H1 (cell line): ENCODE measurements around the gene GPATCH4. TPM values are rescaled to one million over a fixed set of nuclear protein-coding genes. Genes with fewer than 3 reads are reported as not detected.

Experiments used
- CTCF ChIA-PET: fragments of 300-600 bp; sonication (Branson Sonifier 250); formaldehyde crosslinking; loops from one replicate; lab custom pipeline; 2021; ENCODE audit not compliant: partially characterized antibody; lab: Charles Lee
- POLR2A ChIA-PET: fragments of 300-600 bp; sonication (Branson Sonifier 250); formaldehyde crosslinking; loops from one replicate; lab custom pipeline; 2021; ENCODE audit warnings: inconsistent platforms; ENCODE audit not compliant: partially characterized antibody; lab: Charles Lee
- DNase-seq, 2 experiments: peaks; one replicate each; pipeline versions ENCODE4 v3.0.0 to v3.0.0-alpha.2; 2010 to 2022; ENCODE audit warnings: low spot score in 2 of 2, low read depth in 1 of 2, mixed read lengths in 1 of 2
- FAIRE-seq: peaks from 2 replicates; lab custom pipeline; 2011; peaks lifted over from hg19 to GRCh38; lab: Jason Lieb, UNC
- H2AFZ ChIP-seq: 2 replicates; pipeline ENCODE4 v1.8.1; 2012; ENCODE audit warnings: low read length, inconsistent platforms
- H2AK5ac ChIP-seq: 2 replicates; pipeline ENCODE4 v1.6.1; 2013; ENCODE audit warnings: low read depth, low read length
- H2BK120ac ChIP-seq: replicated peaks from 2 replicates; pipeline ENCODE3; 2013; ENCODE audit warnings: low read depth, low read length, inconsistent platforms
- H2BK12ac ChIP-seq: 2 replicates; pipeline ENCODE4 v1.6.1; 2013; ENCODE audit warnings: low read depth, low read length
- H2BK15ac ChIP-seq: 2 replicates; pipeline ENCODE4 v1.6.1; 2013; ENCODE audit warnings: low read length
- H2BK20ac ChIP-seq: 2 replicates; pipeline ENCODE4 v1.6.1; 2013; ENCODE audit warnings: low read length
- H2BK5ac ChIP-seq: 2 replicates; pipeline ENCODE4 v1.6.1; 2013; ENCODE audit warnings: low read depth, low read length
- H3K14ac ChIP-seq: 2 replicates; pipeline ENCODE4 v1.6.1; 2013; ENCODE audit warnings: inconsistent platforms; ENCODE audit not compliant: insufficient read length
- H3K18ac ChIP-seq: 2 replicates; pipeline ENCODE4 v1.6.1; 2013; ENCODE audit warnings: low read length; ENCODE audit errors: extremely low read depth
- H3K23ac ChIP-seq: 2 replicates; pipeline ENCODE4 v1.6.1; 2013; ENCODE audit warnings: inconsistent platforms; ENCODE audit not compliant: insufficient read length
- H3K23me2 ChIP-seq: 2 replicates; pipeline ENCODE4 v1.6.1; 2013; ENCODE audit warnings: low read depth, low read length
- H3K27ac ChIP-seq: 2 replicates; pipeline ENCODE4 v1.6.1; 2011; ENCODE audit warnings: low read depth, low read length, inconsistent platforms
- H3K27me3 ChIP-seq, 4 experiments: replicated peaks in 1 of 4; 1 replicate in 1 of 4; 2 replicates in 3 of 4; pipeline versions ENCODE4 v1.6.1 to v1.8.1; 2011 to 2013; ENCODE audit warnings: low read length in 3 of 4, mild to moderate bottlenecking in 3 of 4, inconsistent platforms in 2 of 4, mixed read lengths in 2 of 4, moderate library complexity in 1 of 4; ENCODE audit not compliant: control insufficient read depth in 3 of 4, insufficient read depth in 3 of 4; ENCODE audit errors: extremely low read depth in 1 of 4
- H3K36me3 ChIP-seq, 4 experiments: 2 replicates each; pipeline versions ENCODE4 v1.6.1 to v1.8.1; 2011 to 2013; ENCODE audit warnings: mild to moderate bottlenecking in 4 of 4, low read length in 3 of 4, moderate library complexity in 2 of 4, control low read depth in 1 of 4, inconsistent platforms in 1 of 4; ENCODE audit not compliant: insufficient read depth in 4 of 4, control insufficient read depth in 2 of 4
- H3K4ac ChIP-seq: replicated peaks from 2 replicates; pipeline ENCODE3; 2013; ENCODE audit warnings: low read length, low read depth, mixed read lengths, inconsistent platforms; ENCODE audit not compliant: insufficient read length
- H3K4me1 ChIP-seq, 4 experiments: replicated peaks in 1 of 4; 1 replicate in 1 of 4; 2 replicates in 3 of 4; pipeline versions ENCODE4 v1.6.1 to v1.8.1; 2011 to 2013; ENCODE audit warnings: low read length in 3 of 4, inconsistent platforms in 2 of 4, mixed read lengths in 1 of 4; ENCODE audit not compliant: insufficient read depth in 4 of 4, control insufficient read depth in 3 of 4
- H3K4me2 ChIP-seq, 2 experiments: 2 replicates each; pipeline versions ENCODE4 v1.6.1 to v1.8.1; 2011 to 2013; ENCODE audit warnings: low read depth in 2 of 2, low read length in 2 of 2, control low read depth in 1 of 2, inconsistent platforms in 1 of 2, mild to moderate bottlenecking in 1 of 2; ENCODE audit not compliant: insufficient read depth in 1 of 2
- H3K4me3 ChIP-seq, 4 experiments: fragments of 200-600, 300-600 bp in 1 of 4; sonication (generic), shearing (Covaris generic), sonication (Bioruptor Twin) in 1 of 4; 2 replicates each; pipeline versions ENCODE4 v1.5.1 to v1.8.1; 2011 to 2016; ENCODE audit warnings: low read length in 4 of 4, low read depth in 3 of 4, control low read depth in 2 of 4, inconsistent platforms in 2 of 4, mild to moderate bottlenecking in 2 of 4, mixed read lengths in 1 of 4, moderate library complexity in 1 of 4; ENCODE audit not compliant: insufficient read depth in 2 of 4; ENCODE audit errors: extremely low read depth in 1 of 4
- H3K56ac ChIP-seq: replicated peaks from 2 replicates; pipeline ENCODE3; 2013; ENCODE audit warnings: low read depth, mild to moderate bottlenecking, mixed read lengths, low read length, inconsistent platforms; ENCODE audit not compliant: insufficient read length
- H3K79me1 ChIP-seq: 2 replicates; pipeline ENCODE4 v1.6.1; 2013; ENCODE audit warnings: low read depth, low read length, control low read depth
- H3K79me2 ChIP-seq, 2 experiments: 2 replicates each; pipeline versions ENCODE4 v1.6.1 to v1.8.1; 2012 to 2013; ENCODE audit warnings: low read length in 2 of 2, mild to moderate bottlenecking in 2 of 2, inconsistent platforms in 1 of 2; ENCODE audit not compliant: insufficient read depth in 2 of 2, control insufficient read depth in 1 of 2
- H3K9ac ChIP-seq, 4 experiments: replicated peaks in 1 of 4; 1 replicate in 1 of 4; 2 replicates in 3 of 4; pipeline versions ENCODE4 v1.6.1 to v1.8.1; 2011 to 2013; ENCODE audit warnings: low read depth in 3 of 4, low read length in 3 of 4, control low read depth in 2 of 4, mild to moderate bottlenecking in 2 of 4, moderate library complexity in 2 of 4, inconsistent platforms in 1 of 4; ENCODE audit errors: extremely low read depth in 1 of 4
- H3K9me3 ChIP-seq, 2 experiments: 2 replicates each; pipeline versions ENCODE4 v1.6.1 to v1.8.1; 2012 to 2013; ENCODE audit warnings: mild to moderate bottlenecking in 2 of 2, moderate library complexity in 2 of 2, control low read depth in 1 of 2, inconsistent platforms in 1 of 2, low read depth in 1 of 2, low read length in 1 of 2, mixed read lengths in 1 of 2; ENCODE audit not compliant: insufficient read depth in 2 of 2
- H4K20me1 ChIP-seq, 2 experiments: replicated peaks in 1 of 2; 2 replicates each; pipeline versions ENCODE3 to v1.8.1; 2011 to 2013; ENCODE audit warnings: inconsistent platforms in 2 of 2, low read length in 2 of 2, mild to moderate bottlenecking in 1 of 2; ENCODE audit not compliant: insufficient read depth in 2 of 2, control insufficient read depth in 1 of 2
- H4K5ac ChIP-seq: 2 replicates; pipeline ENCODE4 v1.6.1; 2013; ENCODE audit warnings: low read length, low read depth, mixed read lengths, inconsistent platforms; ENCODE audit not compliant: insufficient read length
- H4K8ac ChIP-seq: 2 replicates; pipeline ENCODE4 v1.8.0; 2013; ENCODE audit warnings: mild to moderate bottlenecking, moderate library complexity, low read length, inconsistent platforms; ENCODE audit not compliant: insufficient read depth; ENCODE audit errors: extremely low read depth
- H4K91ac ChIP-seq: replicated peaks from 2 replicates; pipeline ENCODE3; 2013; ENCODE audit warnings: low read length, mixed read lengths, inconsistent platforms; ENCODE audit not compliant: insufficient read length
- BCL11A ChIP-seq, 2 experiments: IDR thresholded peaks; one replicate each; pipeline ENCODE4 v1.6.1; 2011; ENCODE audit warnings: low read depth in 2 of 2, low read length in 2 of 2, mild to moderate bottlenecking in 2 of 2
- JUN ChIP-seq: IDR thresholded peaks from 2 replicates; pipeline ENCODE4 v1.6.1; 2011; ENCODE audit warnings: low read depth, mild to moderate bottlenecking, improper control_type of control experiment, low read length
- MAFK ChIP-seq: IDR thresholded peaks from 2 replicates; pipeline ENCODE4 v1.6.1; 2012; ENCODE audit warnings: low read depth, mild to moderate bottlenecking, improper control_type of control experiment, low read length
- RAD21 ChIP-seq, 2 experiments: IDR thresholded peaks in 1 of 2; conservative IDR thresholded peaks in 1 of 2; 2 replicates each; pipeline ENCODE4 v1.6.1; 2011; ENCODE audit warnings: low read depth in 2 of 2, low read length in 2 of 2, improper control_type of control experiment in 1 of 2, inconsistent platforms in 1 of 2, mild to moderate bottlenecking in 1 of 2, moderate library complexity in 1 of 2
- WGBS, 2 experiments: shearing (Covaris generic) in 1 of 2; methylation state at CpG; one replicate each; pipeline versions ENCODE4 v1.1.6 to v1.1.7; 2013 to 2015; ENCODE audit warnings: low lambda C conversion rate in 2 of 2, mixed read lengths in 2 of 2, inconsistent platforms in 1 of 2, low coverage in 1 of 2, missing lambda C conversion rate in 1 of 2; ENCODE audit not compliant: insufficient replicate concordance in 2 of 2, insufficient coverage in 1 of 2, insufficient read length in 1 of 2; ENCODE audit errors: extremely low coverage in 1 of 2, missing lambda C conversion rate in 1 of 2; 5-methylcytosine and 5-hydroxymethylcytosine counted together
- polyA plus RNA-seq, 7 experiments: library from polyadenylated mRNA; depleted of rRNA in 3 of 7; stranded (reverse) in 5 of 7; unstranded in 2 of 7; fragments of >200 nt in 5 of 7; fragments of 200-250 nt in 2 of 7; gene quantifications; 1 replicate in 5 of 7; 2 replicates in 1 of 7; 4 replicates in 1 of 7; pipeline versions ENCODE4 v1.2.1 to v1.2.3, GENCODE V29; 2011 to 2013; ENCODE audit warnings: missing spikeins in 2 of 7, mixed read lengths in 2 of 7
- total RNA-seq: library from RNA; stranded (reverse); fragmentation: NEBNext Ultra II Directional; extraction: Animal tissue kit (Norgen Biotek cat#: 25700); gene quantifications from 2 replicates; pipeline ENCODE4 v1.2.1, GENCODE V29; 2021
- TF ChIP-seq, protein P1 (sequence below), 3 experiments: IDR thresholded peaks; 1 replicate in 2 of 3; 2 replicates in 1 of 3; pipeline versions ENCODE4 v1.5.1 to v1.6.1; 2011; ENCODE audit warnings: low read length in 3 of 3, mild to moderate bottlenecking in 3 of 3, inconsistent platforms in 2 of 3, low read depth in 1 of 3, moderate library complexity in 1 of 3; ENCODE audit not compliant: insufficient read depth in 1 of 3; ENCODE audit errors: control extremely low read depth in 1 of 3

The GPATCH4 gene
- total and polyA plus RNA-seq, 2 of the 8 experiments (the other 6 are each of a cell fraction or from before 2014, with no cell fraction given) = 20.5 to 47.9 TPM

DNA sequence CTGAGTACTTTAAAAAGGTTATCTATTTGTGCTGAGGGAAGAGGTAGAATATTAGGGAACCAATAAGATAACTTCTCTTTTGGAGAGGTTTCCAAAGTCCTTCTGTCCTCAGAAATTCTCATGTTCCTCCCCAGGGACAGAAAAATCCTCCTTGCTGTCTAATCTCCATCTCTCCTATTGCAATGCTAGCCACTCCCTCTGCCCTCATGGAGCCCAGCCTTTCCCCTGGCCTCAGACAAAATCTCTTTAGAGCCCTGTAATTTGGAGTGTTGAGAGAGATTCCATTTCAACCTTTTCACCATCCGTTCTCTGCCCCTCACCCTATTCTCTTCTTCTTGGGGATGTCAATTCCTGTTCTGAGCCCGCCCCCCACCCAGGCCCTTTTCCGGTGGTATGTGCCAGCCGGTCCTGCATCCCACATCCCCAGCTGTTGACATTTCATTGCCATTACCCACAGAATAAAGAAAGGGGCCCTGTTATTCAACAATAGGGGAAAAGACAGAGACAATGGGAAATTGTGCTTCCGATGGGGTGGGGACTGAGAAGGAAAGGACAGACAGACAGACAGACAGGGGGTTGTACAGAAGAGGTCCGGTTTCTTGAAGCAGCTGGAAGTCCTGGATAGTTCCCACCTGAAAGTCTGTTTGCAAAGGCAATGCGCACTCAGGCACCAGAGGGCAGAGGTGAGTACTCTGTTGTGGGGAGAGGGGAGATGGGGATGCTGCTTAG, 17.7 kb upstream of the GPATCH4 start, which contains the start of gene HAPLN2:
Gene HAPLN2 (plus strand): TSS at position 563 of the 729 bp plus-strand sequence. CDS start 4,076 bp downstream, outside the sequence.
- Histone ChIP-seq H3K14ac (no peak within 1 kb of the TSS), H4K20me1 (no peaks in the 10 kb centered on the region), H3K79me1 (no peaks in the 10 kb centered on the region), H2BK20ac (no peak within 1 kb of the TSS), H3K4ac (no peak within 1 kb of the TSS), H3K79me2 (no peaks in the 10 kb centered on the region), H2BK15ac (no peak within 1 kb of the TSS), H2BK12ac (no peak within 1 kb of the TSS), H2AK5ac (no peak within 1 kb of the TSS), H3K23ac (no peak within 1 kb of the TSS), H3K4me2 (peak within 1 kb of the TSS; percentile 26 to 48; a peak in 3 of 4 replicates), H3K18ac (no peak within 1 kb of the TSS), H3K27me3 (peaks cover 14 to 34% (median 27%) of the 10 kb centered on the region in 4 experiments), H2AFZ (no peak within 1 kb of the TSS), H3K23me2 (peaks cover 4% of the 10 kb centered on the region; the same call in 1 of the 2 replicates), H3K9me3 (no peaks in the 10 kb centered on the region), H3K9ac (no peak within 1 kb of the TSS), H3K56ac (no peak within 1 kb of the TSS), H3K4me1 (no peaks in the 10 kb centered on the region; a peak in 2 of 7 replicates), H4K5ac (no peak within 1 kb of the TSS), H3K36me3 (no peaks in the 10 kb centered on the region), H3K27ac (no peak within 1 kb of the TSS), H2BK120ac (no peak within 1 kb of the TSS), H4K8ac (no peak within 1 kb of the TSS), H2BK5ac (no peak within 1 kb of the TSS), H3K4me3 (peak within 1 kb of the TSS in 1 of 4 experiments; percentile 32; a peak in 2 of 8 replicates), H4K91ac (no peak within 1 kb of the TSS)
- CTCF ChIA-PET = interaction anchor here (0.7 to 43.0 kb wide), 27 partner anchors 9 to 469 kb away, joined by 3 to 868 read pairs (median 6); partner anchors contain the start of genes BCAN, CRABP2, GPATCH4 and METTL25B
- peak; percentile 69 for FAIRE-seq
- 8% methylated on average over 4 of the region's 7 CpGs; no CpG with 5 or more reads in 1 of the 2 experiments for WGBS, 2 experiments
- POLR2A ChIA-PET = interaction anchor here (0.6 to 2.6 kb wide), 15 partner anchors 8 to 500 kb away, joined by 3 to 11 read pairs (median 4); partner anchors contain the start of genes NAXE and NES
- peak in 1 of 2 experiments; percentile 84 for DNase-seq
- TF ChIP-seq RAD21 (IDR thresholded peaks at IDR 0.05 in 1 of 2, conservative IDR thresholded peaks at IDR 0.05 in 1 of 2; ENCODE audit: low read depth in 2 of 2, low read length in 2 of 2) = peak; percentile 44 to 53
- TF ChIP-seq, protein P1, sequence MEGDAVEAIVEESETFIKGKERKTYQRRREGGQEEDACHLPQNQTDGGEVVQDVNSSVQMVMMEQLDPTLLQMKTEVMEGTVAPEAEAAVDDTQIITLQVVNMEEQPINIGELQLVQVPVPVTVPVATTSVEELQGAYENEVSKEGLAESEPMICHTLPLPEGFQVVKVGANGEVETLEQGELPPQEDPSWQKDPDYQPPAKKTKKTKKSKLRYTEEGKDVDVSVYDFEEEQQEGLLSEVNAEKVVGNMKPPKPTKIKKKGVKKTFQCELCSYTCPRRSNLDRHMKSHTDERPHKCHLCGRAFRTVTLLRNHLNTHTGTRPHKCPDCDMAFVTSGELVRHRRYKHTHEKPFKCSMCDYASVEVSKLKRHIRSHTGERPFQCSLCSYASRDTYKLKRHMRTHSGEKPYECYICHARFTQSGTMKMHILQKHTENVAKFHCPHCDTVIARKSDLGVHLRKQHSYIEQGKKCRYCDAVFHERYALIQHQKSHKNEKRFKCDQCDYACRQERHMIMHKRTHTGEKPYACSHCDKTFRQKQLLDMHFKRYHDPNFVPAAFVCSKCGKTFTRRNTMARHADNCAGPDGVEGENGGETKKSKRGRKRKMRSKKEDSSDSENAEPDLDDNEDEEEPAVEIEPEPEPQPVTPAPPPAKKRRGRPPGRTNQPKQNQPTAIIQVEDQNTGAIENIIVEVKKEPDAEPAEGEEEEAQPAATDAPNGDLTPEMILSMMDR (IDR thresholded peaks at IDR 0.05; ENCODE audit: control extremely low read depth in 1 of 3, insufficient read depth in 1 of 3, low read depth in 1 of 3, low read length in 3 of 3) = peak; percentile 72 to 94 (median 92)
- TF ChIP-seq JUN = no peak
- TF ChIP-seq BCL11A (IDR thresholded peaks at IDR 0.05; ENCODE audit: low read depth in 2 of 2, low read length in 2 of 2) = no peak
- no peak for TF ChIP-seq MAFK
